Loucy (cell line): ENCODE data around the gene ACADSB.

ENCODE experiments used
- CTCF ChIP-seq: fragments of 200-600 bp; sonication (generic); conservative IDR thresholded peaks from 2 replicates; pipeline ENCODE4 v1.5.1; 2014; ENCODE audit warnings: mild to moderate bottlenecking, antibody characterized with exemption, low read length
- EZH2phosphoT487 ChIP-seq: fragments of 200-600 bp; IDR thresholded peaks from 2 replicates; pipeline ENCODE4 v1.6.1; 2018; ENCODE audit warnings: antibody characterized with exemption, mild to moderate bottlenecking, moderate library complexity, borderline replicate concordance

DNA sequence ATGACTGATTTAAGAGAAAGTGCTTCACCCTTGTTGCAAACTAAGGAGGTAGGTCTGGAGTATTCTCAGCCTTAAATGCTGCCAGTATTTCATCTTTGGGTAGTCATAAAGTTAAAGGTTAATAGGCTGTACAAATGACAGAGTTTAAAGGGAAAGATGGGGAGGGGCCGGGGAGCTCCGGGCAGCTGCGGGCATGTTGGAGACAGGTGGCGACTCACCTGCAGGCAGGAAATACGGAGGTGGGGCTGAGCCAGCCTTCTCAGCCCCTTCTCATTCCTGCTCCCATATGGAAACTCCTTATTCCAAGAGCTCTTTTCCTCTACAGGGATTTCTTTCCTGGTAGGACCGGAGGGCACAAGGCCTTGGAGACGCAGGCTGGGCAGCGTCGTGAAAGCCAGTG is 95.1 kb downstream of the ACADSB start:
- TF ChIP-seq CTCF (no peak), EZH2phosphoT487 (no peak)
